SK-N-SH (cell line): ENCODE data around the gene ROS1. TPM values are rescaled to one million over a fixed set of nuclear protein-coding genes. Genes with fewer than 3 reads are reported as not detected.

Experiments used
- CTCF ChIA-PET: fragments of 300-600, 350-600 bp; formaldehyde crosslinking; extraction: SDS; loops from one replicate; lab custom pipeline; 2021; lab: Yijun Ruan, JAX
- POLR2A ChIA-PET: fragments of 350-600 bp; sonication (Branson Sonifier 250); formaldehyde crosslinking; extraction: SDS; loops from one replicate; lab custom pipeline; 2020; ENCODE audit warnings: antibody characterized with exemption, inconsistent platforms; lab: Yijun Ruan, JAX
- DNase-seq: peaks from one replicate; pipeline ENCODE4 v3.0.0; 2012
- H2AFZ ChIP-seq: fragments of 200-600 bp; sonication (generic); 2 replicates; pipeline ENCODE4 v1.8.1; 2016; ENCODE audit warnings: antibody characterized with exemption, mild to moderate bottlenecking, low read depth
- H3F3A ChIP-seq: fragments of 200-600 bp; sonication (generic); replicated peaks from 2 replicates; pipeline ENCODE3; 2016; ENCODE audit warnings: antibody characterized with exemption, mild to moderate bottlenecking; ENCODE audit not compliant: insufficient read depth
- H3K27ac ChIP-seq, 2 experiments: fragments of 200-500 bp in 1 of 2; fragments of 200-600 bp in 1 of 2; sonication (Bioruptor generic) in 1 of 2; sonication (generic), shearing (Covaris generic) in 1 of 2; 2 replicates each; pipeline versions ENCODE4 v1.5.1 to v1.6.1; 2014 to 2016; ENCODE audit warnings: low read depth in 2 of 2, inconsistent platforms in 1 of 2, low read length in 1 of 2, mild to moderate bottlenecking in 1 of 2, mixed read lengths in 1 of 2
- H3K27me3 ChIP-seq: fragments of 200-600 bp; sonication (generic), shearing (Covaris generic); 2 replicates; pipeline ENCODE4 v1.6.1; 2016; ENCODE audit warnings: mixed run types; ENCODE audit not compliant: insufficient read depth
- H3K36me3 ChIP-seq, 2 experiments: fragments of 200-500 bp in 1 of 2; fragments of 200-600 bp in 1 of 2; sonication (Bioruptor generic) in 1 of 2; sonication (generic) in 1 of 2; replicated peaks in 1 of 2; 2 replicates each; pipeline versions ENCODE3 to v1.5.1; 2014 to 2016; ENCODE audit warnings: low read length in 1 of 2, mild to moderate bottlenecking in 1 of 2; ENCODE audit not compliant: insufficient read depth in 2 of 2, control insufficient read depth in 1 of 2
- H3K4me1 ChIP-seq, 2 experiments: fragments of 200-500 bp in 1 of 2; fragments of 200-600 bp in 1 of 2; sonication (Bioruptor generic) in 1 of 2; sonication (generic), shearing (Covaris generic) in 1 of 2; 2 replicates each; pipeline versions ENCODE4 v1.5.1 to v1.6.1; 2014 to 2016; ENCODE audit warnings: low read depth in 1 of 2, low read length in 1 of 2, mixed run types in 1 of 2; ENCODE audit not compliant: insufficient read depth in 2 of 2, control insufficient read depth in 1 of 2
- H3K4me2 ChIP-seq: fragments of 200-600 bp; sonication (generic), shearing (Covaris generic); 2 replicates; pipeline ENCODE4 v1.6.1; 2017; ENCODE audit warnings: mixed run types
- H3K4me3 ChIP-seq, 2 experiments: fragments of 200-500 bp in 1 of 2; fragments of 200-600 bp in 1 of 2; sonication (Bioruptor generic) in 1 of 2; sonication (generic), shearing (Covaris generic) in 1 of 2; 2 replicates each; pipeline versions ENCODE4 v1.5.1 to v1.8.1; 2014 to 2016; ENCODE audit warnings: low read depth in 2 of 2, inconsistent platforms in 1 of 2, low read length in 1 of 2, mild to moderate bottlenecking in 1 of 2, mixed read lengths in 1 of 2, moderate library complexity in 1 of 2
- H3K79me2 ChIP-seq: fragments of 200-600 bp; sonication (generic); 2 replicates; pipeline ENCODE4 v1.8.1; 2017; ENCODE audit warnings: mild to moderate bottlenecking; ENCODE audit not compliant: insufficient read depth
- H3K9ac ChIP-seq: fragments of 200-600 bp; sonication (generic); 2 replicates; pipeline ENCODE4 v1.6.1; 2017; ENCODE audit warnings: mixed run types
- H3K9me2 ChIP-seq: fragments of 200-600 bp; sonication (generic); 2 replicates; pipeline ENCODE4 v1.6.1; 2017; ENCODE audit warnings: mixed run types
- H3K9me3 ChIP-seq: fragments of 200-600 bp; sonication (generic); 2 replicates; pipeline ENCODE4 v1.6.1; 2017; ENCODE audit warnings: mixed run types, mild to moderate bottlenecking, moderate library complexity
- H4K20me1 ChIP-seq: fragments of 200-600 bp; sonication (generic); 2 replicates; pipeline ENCODE4 v1.6.1; 2017; ENCODE audit warnings: mild to moderate bottlenecking, mixed run types; ENCODE audit not compliant: insufficient read depth
- CHD2 ChIP-seq: fragments of 150-350 bp; IDR thresholded peaks from 2 replicates; pipeline ENCODE4 v1.6.1; 2018; ENCODE audit warnings: low read length; ENCODE audit not compliant: partially characterized antibody
- ELF1 ChIP-seq: IDR thresholded peaks from 2 replicates; pipeline ENCODE4 v1.4.0; 2012
- GABPA ChIP-seq: IDR thresholded peaks from 2 replicates; pipeline ENCODE4 v1.4.0; 2012; ENCODE audit warnings: low read depth, mild to moderate bottlenecking
- MXI1 ChIP-seq: IDR thresholded peaks from 2 replicates; pipeline ENCODE4 v1.6.1; 2012; ENCODE audit warnings: mild to moderate bottlenecking, low read depth, low read length, improper control_type of control experiment
- NFIC ChIP-seq: IDR thresholded peaks from 2 replicates; pipeline ENCODE4 v1.4.0; 2012; ENCODE audit warnings: borderline replicate concordance
- NRF1 ChIP-seq: IDR thresholded peaks from 2 replicates; pipeline ENCODE4 v1.6.1; 2012; ENCODE audit warnings: low read depth, mild to moderate bottlenecking, low read length
- POLR2AphosphoS5 ChIP-seq: IDR thresholded peaks from 2 replicates; pipeline ENCODE4 v1.6.1; 2012; ENCODE audit warnings: low read depth, low read length
- RAD21 ChIP-seq: IDR thresholded peaks from 2 replicates; pipeline ENCODE4 v1.6.1; 2012; ENCODE audit warnings: mild to moderate bottlenecking, low read length
- RCOR1 ChIP-seq: fragments of 150-350 bp; IDR thresholded peaks from 2 replicates; pipeline ENCODE4 v1.6.1; 2017; ENCODE audit warnings: antibody characterized with exemption, low read length
- SMC3 ChIP-seq: IDR thresholded peaks from 2 replicates; pipeline ENCODE4 v1.6.1; 2012; ENCODE audit warnings: low read depth, low read length, improper control_type of control experiment
- TCF12 ChIP-seq: IDR thresholded peaks from 2 replicates; pipeline ENCODE4 v1.4.0; 2012
- WGBS: methylation state at CpG from one replicate; pipeline ENCODE4 v1.1.6; 2017; ENCODE audit warnings: low lambda C conversion rate; 5-methylcytosine and 5-hydroxymethylcytosine counted together
- polyA plus RNA-seq, 3 experiments: library from polyadenylated mRNA; depleted of rRNA; stranded (reverse); fragments of >200 nt; gene quantifications; 2 replicates each; pipeline ENCODE4 v1.2.3, GENCODE V29; 2012
- TF ChIP-seq, protein P1 (sequence below): IDR thresholded peaks from 2 replicates; pipeline ENCODE4 v1.6.1; 2012; ENCODE audit warnings: mild to moderate bottlenecking, low read depth, low read length, moderate library complexity
- TF ChIP-seq, protein P2 (sequence below): fragments of 200-600 bp; sonication (generic); IDR thresholded peaks from 2 replicates; pipeline ENCODE4 v1.6.1; 2017; ENCODE audit warnings: antibody characterized with exemption, mild to moderate bottlenecking, moderate library complexity
- TF ChIP-seq, protein P3 (sequence below): IDR thresholded peaks from 2 replicates; pipeline ENCODE4 v1.4.0; 2012; ENCODE audit warnings: low read depth

ROS1 gene
- polyA plus RNA-seq, 1 of the 3 experiments (the other 2 are of a cell fraction), result 1.8 TPM

- ChIA-PET CTCF (interaction anchor here (1.3 to 2.0 kb wide), 2 partner anchors 9 to 16 kb away, joined by 4 read pairs; partner anchors contain the start of gene ROS1), POLR2A (no interaction called here)
- no peak overlapping the region for H2AFZ ChIP-seq
- no peaks in the 10 kb centered on the region for H3K4me1 ChIP-seq
- no peak for TF ChIP-seq GABPA
- no peak for TF ChIP-seq ELF1
- TF ChIP-seq CHD2, result no peak
- TF ChIP-seq NRF1, result no peak
- TF ChIP-seq MXI1, result no peak
- TF ChIP-seq NFIC, result no peak
- no peak overlapping the region for H3K4me2 ChIP-seq
- H4K20me1 ChIP-seq, result no peaks in the 10 kb centered on the region
- H3K27me3 ChIP-seq, result no peaks in the 10 kb centered on the region; the same call in 1 of the 2 replicates
- H3K4me3 ChIP-seq, result no peak overlapping the region
- H3K9me3 ChIP-seq, result no peaks in the 10 kb centered on the region
- DNase-seq, result no peak
- no peak overlapping the region for H3K9ac ChIP-seq
- 22% methylated on average over 4 of the region's 4 CpGs for WGBS
- no peaks in the 10 kb centered on the region for H3K36me3 ChIP-seq
- no peaks in the 10 kb centered on the region for H3K9me2 ChIP-seq
- no peak overlapping the region for H3K27ac ChIP-seq
- no peaks in the 10 kb centered on the region for H3K79me2 ChIP-seq
- H3F3A ChIP-seq, result no peaks in the 10 kb centered on the region
Measured at GRCh38 chr6:117409863-117410262, 15.9 kb downstream of the ROS1 start.

- CTCF ChIA-PET, result interaction anchor here (1.3 to 2.0 kb wide), 2 partner anchors 9 to 16 kb away, joined by 4 read pairs; partner anchors contain the start of gene ROS1
- 43% methylated on average over 11 of the region's 11 CpGs for WGBS
- no peak for DNase-seq
- Histone ChIP-seq H3K9me2 (no peaks in the 10 kb centered on the region), H3K27me3 (no peaks in the 10 kb centered on the region; the same call in 1 of the 2 replicates), H3K9ac (no peak overlapping the region), H3K4me3 (no peak overlapping the region), H3K79me2 (no peaks in the 10 kb centered on the region), H2AFZ (no peak overlapping the region), H3K36me3 (no peaks in the 10 kb centered on the region), H3K9me3 (no peaks in the 10 kb centered on the region), H3K4me2 (no peak overlapping the region), H3K4me1 (no peaks in the 10 kb centered on the region), H3F3A (no peaks in the 10 kb centered on the region), H3K27ac (no peak overlapping the region), H4K20me1 (no peaks in the 10 kb centered on the region)
- no peak for TF ChIP-seq RCOR1
- no peak for TF ChIP-seq GABPA
- no peak for TF ChIP-seq POLR2AphosphoS5
- TF ChIP-seq, protein P1, sequence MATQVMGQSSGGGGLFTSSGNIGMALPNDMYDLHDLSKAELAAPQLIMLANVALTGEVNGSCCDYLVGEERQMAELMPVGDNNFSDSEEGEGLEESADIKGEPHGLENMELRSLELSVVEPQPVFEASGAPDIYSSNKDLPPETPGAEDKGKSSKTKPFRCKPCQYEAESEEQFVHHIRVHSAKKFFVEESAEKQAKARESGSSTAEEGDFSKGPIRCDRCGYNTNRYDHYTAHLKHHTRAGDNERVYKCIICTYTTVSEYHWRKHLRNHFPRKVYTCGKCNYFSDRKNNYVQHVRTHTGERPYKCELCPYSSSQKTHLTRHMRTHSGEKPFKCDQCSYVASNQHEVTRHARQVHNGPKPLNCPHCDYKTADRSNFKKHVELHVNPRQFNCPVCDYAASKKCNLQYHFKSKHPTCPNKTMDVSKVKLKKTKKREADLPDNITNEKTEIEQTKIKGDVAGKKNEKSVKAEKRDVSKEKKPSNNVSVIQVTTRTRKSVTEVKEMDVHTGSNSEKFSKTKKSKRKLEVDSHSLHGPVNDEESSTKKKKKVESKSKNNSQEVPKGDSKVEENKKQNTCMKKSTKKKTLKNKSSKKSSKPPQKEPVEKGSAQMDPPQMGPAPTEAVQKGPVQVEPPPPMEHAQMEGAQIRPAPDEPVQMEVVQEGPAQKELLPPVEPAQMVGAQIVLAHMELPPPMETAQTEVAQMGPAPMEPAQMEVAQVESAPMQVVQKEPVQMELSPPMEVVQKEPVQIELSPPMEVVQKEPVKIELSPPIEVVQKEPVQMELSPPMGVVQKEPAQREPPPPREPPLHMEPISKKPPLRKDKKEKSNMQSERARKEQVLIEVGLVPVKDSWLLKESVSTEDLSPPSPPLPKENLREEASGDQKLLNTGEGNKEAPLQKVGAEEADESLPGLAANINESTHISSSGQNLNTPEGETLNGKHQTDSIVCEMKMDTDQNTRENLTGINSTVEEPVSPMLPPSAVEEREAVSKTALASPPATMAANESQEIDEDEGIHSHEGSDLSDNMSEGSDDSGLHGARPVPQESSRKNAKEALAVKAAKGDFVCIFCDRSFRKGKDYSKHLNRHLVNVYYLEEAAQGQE, result no peak
- TF ChIP-seq NRF1, result no peak
- no peak for TF ChIP-seq TCF12
- POLR2A ChIA-PET, result no interaction called here
Measured at GRCh38 chr6:117409420-117409819, 16.3 kb downstream of the ROS1 start.

DNA sequence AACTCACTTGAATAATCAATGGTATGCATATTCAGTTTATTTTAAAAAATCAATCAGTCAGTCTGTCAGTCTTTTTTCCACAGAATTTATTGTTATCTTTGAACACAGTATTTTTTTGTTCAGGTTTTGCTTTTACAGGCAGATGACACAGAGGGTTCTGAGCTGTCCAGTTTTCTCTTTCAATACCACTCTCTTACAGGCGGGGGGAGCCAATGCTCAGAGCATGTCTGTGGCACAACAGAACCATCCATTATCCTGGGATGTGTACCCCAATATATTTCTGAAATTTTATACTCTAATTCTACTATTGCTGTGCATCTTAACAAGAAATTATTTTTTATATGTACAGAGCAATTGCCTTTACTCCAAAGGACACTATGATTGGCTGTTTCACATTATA lies 21.2 kb downstream of the ROS1 start:
- Histone ChIP-seq H3K4me3 (no peak overlapping the region), H3K9ac (no peak overlapping the region), H4K20me1 (no peaks in the 10 kb centered on the region), H3K9me2 (no peaks in the 10 kb centered on the region), H3K79me2 (no peaks in the 10 kb centered on the region), H3K4me2 (no peak overlapping the region), H3K9me3 (no peaks in the 10 kb centered on the region), H3K27me3 (no peaks in the 10 kb centered on the region), H3F3A (no peaks in the 10 kb centered on the region), H2AFZ (no peak overlapping the region; the same call in 1 of the 2 replicates), H3K27ac (no peak overlapping the region), H3K4me1 (no peaks in the 10 kb centered on the region), H3K36me3 (no peaks in the 10 kb centered on the region)
- TF ChIP-seq, protein P2, sequence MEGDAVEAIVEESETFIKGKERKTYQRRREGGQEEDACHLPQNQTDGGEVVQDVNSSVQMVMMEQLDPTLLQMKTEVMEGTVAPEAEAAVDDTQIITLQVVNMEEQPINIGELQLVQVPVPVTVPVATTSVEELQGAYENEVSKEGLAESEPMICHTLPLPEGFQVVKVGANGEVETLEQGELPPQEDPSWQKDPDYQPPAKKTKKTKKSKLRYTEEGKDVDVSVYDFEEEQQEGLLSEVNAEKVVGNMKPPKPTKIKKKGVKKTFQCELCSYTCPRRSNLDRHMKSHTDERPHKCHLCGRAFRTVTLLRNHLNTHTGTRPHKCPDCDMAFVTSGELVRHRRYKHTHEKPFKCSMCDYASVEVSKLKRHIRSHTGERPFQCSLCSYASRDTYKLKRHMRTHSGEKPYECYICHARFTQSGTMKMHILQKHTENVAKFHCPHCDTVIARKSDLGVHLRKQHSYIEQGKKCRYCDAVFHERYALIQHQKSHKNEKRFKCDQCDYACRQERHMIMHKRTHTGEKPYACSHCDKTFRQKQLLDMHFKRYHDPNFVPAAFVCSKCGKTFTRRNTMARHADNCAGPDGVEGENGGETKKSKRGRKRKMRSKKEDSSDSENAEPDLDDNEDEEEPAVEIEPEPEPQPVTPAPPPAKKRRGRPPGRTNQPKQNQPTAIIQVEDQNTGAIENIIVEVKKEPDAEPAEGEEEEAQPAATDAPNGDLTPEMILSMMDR, result peak; percentile 60
- TF ChIP-seq, protein P3, sequence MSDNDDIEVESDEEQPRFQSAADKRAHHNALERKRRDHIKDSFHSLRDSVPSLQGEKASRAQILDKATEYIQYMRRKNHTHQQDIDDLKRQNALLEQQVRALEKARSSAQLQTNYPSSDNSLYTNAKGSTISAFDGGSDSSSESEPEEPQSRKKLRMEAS, result no peak
- TF ChIP-seq CHD2, result no peak
- TF ChIP-seq SMC3, result peak; percentile 39
- peak; percentile 33; the same call in 1 of the 2 replicates for TF ChIP-seq RAD21
- CTCF ChIA-PET, result no interaction called here
- DNase-seq, result no peak
- WGBS, result 33% methylated on average over 1 of the region's 1 CpG
- POLR2A ChIA-PET, result no interaction called here
